Endothelial cell of umbilical vein (primary cell): ENCODE measurements around the gene NR4A3.

Experiments
- POLR2A ChIP-seq: IDR thresholded peaks from 2 replicates; pipeline ENCODE4 v1.6.1; 2012; ENCODE audit warnings: low read depth, mild to moderate bottlenecking, control low read depth, low read length
- POLR2AphosphoS5 ChIP-seq: IDR thresholded peaks from 2 replicates; pipeline ENCODE4 v1.6.1; 2012; ENCODE audit warnings: low read depth, mild to moderate bottlenecking, control low read depth, low read length, moderate library complexity; ENCODE audit not compliant: insufficient read depth
- TF ChIP-seq, protein P1 (sequence below), 2 donors: IDR thresholded peaks; 1 replicate in 1 of 2; 2 replicates in 1 of 2; pipeline ENCODE4 v1.5.1; 2011; ENCODE audit warnings: low read length in 2 of 2, mild to moderate bottlenecking in 2 of 2, moderate library complexity in 2 of 2, control low read depth in 1 of 2, inconsistent platforms in 1 of 2, low read depth in 1 of 2; ENCODE audit not compliant: insufficient read depth in 1 of 2; ENCODE audit errors: extremely low read depth in 1 of 2

DNA sequence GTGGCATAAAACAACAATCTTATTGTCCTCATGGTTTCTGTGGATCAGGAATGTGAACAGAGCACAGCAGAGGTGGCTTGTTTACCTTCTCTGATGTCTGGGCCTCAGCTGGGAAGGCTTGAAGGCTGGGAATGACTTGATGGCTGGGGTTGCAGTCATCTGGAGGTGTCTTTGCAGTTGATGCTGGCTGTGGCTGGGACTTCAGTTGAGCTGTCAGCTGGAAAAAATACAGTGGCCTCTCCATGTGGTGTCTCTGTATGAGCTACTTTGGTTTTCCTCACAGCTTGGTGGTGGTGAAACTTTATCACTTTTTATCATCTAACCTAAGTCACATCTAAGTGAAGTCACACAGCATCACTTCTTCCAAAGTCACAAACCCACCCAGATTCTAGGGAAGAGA is 60.1 kb downstream of the NR4A3 start:
- TF ChIP-seq POLR2AphosphoS5 (no peak), POLR2A (no peak)
- TF ChIP-seq, protein P1, sequence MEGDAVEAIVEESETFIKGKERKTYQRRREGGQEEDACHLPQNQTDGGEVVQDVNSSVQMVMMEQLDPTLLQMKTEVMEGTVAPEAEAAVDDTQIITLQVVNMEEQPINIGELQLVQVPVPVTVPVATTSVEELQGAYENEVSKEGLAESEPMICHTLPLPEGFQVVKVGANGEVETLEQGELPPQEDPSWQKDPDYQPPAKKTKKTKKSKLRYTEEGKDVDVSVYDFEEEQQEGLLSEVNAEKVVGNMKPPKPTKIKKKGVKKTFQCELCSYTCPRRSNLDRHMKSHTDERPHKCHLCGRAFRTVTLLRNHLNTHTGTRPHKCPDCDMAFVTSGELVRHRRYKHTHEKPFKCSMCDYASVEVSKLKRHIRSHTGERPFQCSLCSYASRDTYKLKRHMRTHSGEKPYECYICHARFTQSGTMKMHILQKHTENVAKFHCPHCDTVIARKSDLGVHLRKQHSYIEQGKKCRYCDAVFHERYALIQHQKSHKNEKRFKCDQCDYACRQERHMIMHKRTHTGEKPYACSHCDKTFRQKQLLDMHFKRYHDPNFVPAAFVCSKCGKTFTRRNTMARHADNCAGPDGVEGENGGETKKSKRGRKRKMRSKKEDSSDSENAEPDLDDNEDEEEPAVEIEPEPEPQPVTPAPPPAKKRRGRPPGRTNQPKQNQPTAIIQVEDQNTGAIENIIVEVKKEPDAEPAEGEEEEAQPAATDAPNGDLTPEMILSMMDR (IDR thresholded peaks at IDR 0.05; ENCODE audit: extremely low read depth in 1 of 2, insufficient read depth in 1 of 2, low read depth in 1 of 2, low read length in 2 of 2), result no peak
